Measurements from ENCODE around the gene SPECC1L.

- no peak for TF ChIP-seq POLR2AphosphoS5 (IDR thresholded peaks at IDR 0.05; ENCODE audit: borderline replicate concordance, low read depth, low read length)
- no peak for TF ChIP-seq EZH2 (IDR thresholded peaks at IDR 0.05)
Measured at GRCh38 chr22:24465566-24465965, 194.9 kb downstream of the SPECC1L start.
